HG02642 (cell line): ENCODE results near the gene ADAMTSL1.
"Not testable (repeated sequence)": the region's sequence is repeated elsewhere in the genome, so short reads cannot be mapped to it uniquely, and the experiment has no call there.

ENCODE experiments used
- ATAC-seq: cut with Tn5 transposase; IDR thresholded peaks from one replicate; pipeline ENCODE4 v1.9.1; 2021; ENCODE audit warnings: mild to moderate bottlenecking; ENCODE audit not compliant: unreplicated experiment, poor library complexity

Gene ADAMTSL1

GRCh38 chr9:18909140-18910018, 435.4 kb downstream of the ADAMTSL1 start:
- ATAC-seq, result no peak

- no peak for ATAC-seq
Observed at GRCh38 chr9:18910435-18910834, 436.5 kb downstream of the ADAMTSL1 start.

GRCh38 chr9:18910916-18911315, 437.0 kb downstream of the ADAMTSL1 start:
- no peak for ATAC-seq

- ATAC-seq, result no peak
Observed at GRCh38 chr9:18911714-18912342, 437.9 kb downstream of the ADAMTSL1 start.

- ATAC-seq, result no peak
Observed at GRCh38 chr9:18920141-18921084, 446.5 kb downstream of the ADAMTSL1 start.

GRCh38 chr9:18921366-18922075, 447.6 kb downstream of the ADAMTSL1 start:
- ATAC-seq, result no peak

- ATAC-seq, result no peak
Observed at GRCh38 chr9:18922161-18922885, 448.4 kb downstream of the ADAMTSL1 start.

GRCh38 chr9:18923167-18923566, 449.2 kb downstream of the ADAMTSL1 start:
- ATAC-seq, result no peak

GRCh38 chr9:18923671-18924430, 449.9 kb downstream of the ADAMTSL1 start:
- no peak for ATAC-seq

- ATAC-seq, result no peak
Observed at GRCh38 chr9:18925880-18926279, 451.9 kb downstream of the ADAMTSL1 start.

- ATAC-seq, result no peak
Observed at GRCh38 chr9:18926513-18926912, 452.6 kb downstream of the ADAMTSL1 start.

GRCh38 chr9:18928711-18929110, 454.8 kb downstream of the ADAMTSL1 start:
- ATAC-seq, result no peak

GRCh38 chr9:18930611-18931010, 456.7 kb downstream of the ADAMTSL1 start:
- ATAC-seq, result not testable (repeated sequence)

- no peak for ATAC-seq
Observed at GRCh38 chr9:18935541-18935940, 461.6 kb downstream of the ADAMTSL1 start.

- ATAC-seq, result no peak
Observed at GRCh38 chr9:18936094-18936871, 462.3 kb downstream of the ADAMTSL1 start.

GRCh38 chr9:18939943-18940342, 466.0 kb downstream of the ADAMTSL1 start:
- ATAC-seq, result no peak

GRCh38 chr9:18941060-18941740, 467.2 kb downstream of the ADAMTSL1 start:
- ATAC-seq, result no peak
